HepG2 (cell line): ENCODE data around the gene COPZ1. TPM values are rescaled to one million over a fixed set of nuclear protein-coding genes. Genes with fewer than 3 reads are reported as not detected.

ENCODE experiments used
- BRCA1 ChIP-seq: sonication (generic); formaldehyde crosslinking; IDR thresholded peaks from 2 replicates; pipeline ENCODE4 v1.4.0; 2020; ENCODE audit warnings: missing genetic modification reagents
- CSRNP1 ChIP-seq: sonication (generic); formaldehyde crosslinking; IDR thresholded peaks from 2 replicates; pipeline ENCODE4 v1.8.1; 2023; ENCODE audit warnings: mild to moderate bottlenecking, missing genetic modification reagents
- FOXO1 ChIP-seq: sonication (generic); formaldehyde crosslinking; IDR thresholded peaks from 2 replicates; pipeline ENCODE4 v1.4.0; 2020; ENCODE audit warnings: missing genetic modification reagents
- FOXP4 ChIP-seq: sonication (generic); formaldehyde crosslinking; IDR thresholded peaks from 2 replicates; pipeline ENCODE4 v1.4.0; 2020; ENCODE audit warnings: missing genetic modification reagents
- IRF9 ChIP-seq: sonication (generic); formaldehyde crosslinking; IDR thresholded peaks from 2 replicates; pipeline ENCODE4 v1.8.0; 2022; ENCODE audit warnings: missing genetic modification reagents, mild to moderate bottlenecking, borderline replicate concordance
- MAFF ChIP-seq: IDR thresholded peaks from 2 replicates; pipeline ENCODE4 v1.6.1; 2011; ENCODE audit warnings: low read depth, low read length, improper control_type of control experiment
- MAFG ChIP-seq: sonication (generic); formaldehyde crosslinking; IDR thresholded peaks from 2 replicates; pipeline ENCODE4 v1.5.1; 2020; ENCODE audit warnings: mild to moderate bottlenecking, missing genetic modification reagents
- RXRA ChIP-seq: sonication (generic); formaldehyde crosslinking; IDR thresholded peaks from 2 replicates; pipeline ENCODE4 v1.5.1; 2020; ENCODE audit warnings: missing genetic modification reagents
- THRA ChIP-seq: sonication (generic); formaldehyde crosslinking; IDR thresholded peaks from 2 replicates; pipeline ENCODE4 v1.4.0; 2020; ENCODE audit warnings: missing genetic modification reagents, borderline replicate concordance
- ZBED4 ChIP-seq: sonication (generic); formaldehyde crosslinking; IDR thresholded peaks from 2 replicates; pipeline ENCODE4 v1.4.0; 2020; ENCODE audit warnings: missing genetic modification reagents, borderline replicate concordance
- ZNF30 ChIP-seq: sonication (generic); formaldehyde crosslinking; IDR thresholded peaks from 2 replicates; pipeline ENCODE4 v1.5.0; 2020; ENCODE audit warnings: mild to moderate bottlenecking, missing genetic modification reagents
- ZNF317 ChIP-seq: sonication (generic); formaldehyde crosslinking; IDR thresholded peaks from 2 replicates; pipeline ENCODE4 v1.5.0; 2020; ENCODE audit warnings: mild to moderate bottlenecking, missing genetic modification reagents
- ZNF343 ChIP-seq: sonication (generic); formaldehyde crosslinking; IDR thresholded peaks from 2 replicates; pipeline ENCODE4 v1.4.0; 2020; ENCODE audit warnings: mild to moderate bottlenecking, missing genetic modification reagents
- ZNF550 ChIP-seq: sonication (generic); formaldehyde crosslinking; IDR thresholded peaks from 2 replicates; pipeline ENCODE4 v1.4.0; 2020; ENCODE audit warnings: mild to moderate bottlenecking, missing genetic modification reagents, borderline replicate concordance
- ZNF749 ChIP-seq: sonication (generic); formaldehyde crosslinking; IDR thresholded peaks from 2 replicates; pipeline ENCODE4 v1.8.0; 2022; ENCODE audit warnings: mild to moderate bottlenecking, missing genetic modification reagents, moderate library complexity, borderline replicate concordance
- polyA plus RNA-seq, 8 experiments: library from polyadenylated mRNA; depleted of rRNA in 3 of 8; stranded (reverse) in 7 of 8; unstranded in 1 of 8; fragments of >200 nt; fragmentation: Illumina TruSeq in 4 of 8; extraction: Trizol in 4 of 8; gene quantifications; 2 replicates each; pipeline versions ENCODE4 v1.2.1 to v1.2.3, GENCODE V29; 2011 to 2016; ENCODE audit warnings: low read depth in 4 of 8, missing spikeins in 1 of 8, mixed read lengths in 1 of 8; ENCODE audit not compliant: insufficient read depth in 1 of 8
- total RNA-seq, 5 experiments: library from RNA; depleted of rRNA; stranded (reverse); fragments of >200 nt; fragmentation: Illumina TruSeq; extraction: Trizol; gene quantifications; 2 replicates each; pipeline ENCODE4 v1.2.3, GENCODE V29; 2016; ENCODE audit warnings: low read depth in 1 of 5

Gene COPZ1
- total and polyA plus RNA-seq, 2 of the 13 experiments (the other 11 are each of a cell fraction or from before 2014, with no cell fraction given): 125 to 184 TPM

GRCh38 chr12:54280468-54281260 is 44.3 kb upstream of the COPZ1 start, which contains the start of gene HNRNPA1 (continued):
- TF ChIP-seq ZBED4 (CRISPR knock-in tag): no peak
- 0 out of 2 replicates have a peak, but pooled peaks have one; percentile 19 for TF ChIP-seq THRA
- TF ChIP-seq MAFF: no peak
- TF ChIP-seq ZNF749 (CRISPR knock-in tag): no peak
- TF ChIP-seq IRF9 (CRISPR knock-in tag): peak; percentile 84
- no peak; the same call in 1 of the 2 replicates for TF ChIP-seq RXRA (CRISPR knock-in tag)
- no peak; the same call in 1 of the 2 replicates for TF ChIP-seq ZNF317 (CRISPR knock-in tag)
- TF ChIP-seq MAFG (CRISPR knock-in tag): no peak
- TF ChIP-seq BRCA1 (CRISPR knock-in tag): peak; percentile 78; the same call in 1 of the 2 replicates
- no peak for TF ChIP-seq ZNF30
- TF ChIP-seq ZNF343: no peak
- TF ChIP-seq FOXP4: peak; percentile 10; the same call in 1 of the 2 replicates
- no peak for TF ChIP-seq FOXO1 (CRISPR knock-in tag)
- TF ChIP-seq CSRNP1 (CRISPR knock-in tag): no peak; the same call in 1 of the 2 replicates
- TF ChIP-seq ZNF550 (CRISPR knock-in tag): no peak
